Mesendoderm (in vitro differentiated cells): ENCODE measurements around the gene SIRT5.
A peak's percentile ranks its signal among the peaks of the same experiment; 100 is the strongest.

Experiments
- DNase-seq: peaks from one replicate; pipeline ENCODE4 v3.0.0; 2013
- H2AK5ac ChIP-seq: 2 replicates; pipeline ENCODE4 v1.6.1; 2013; ENCODE audit warnings: low read length, inconsistent platforms
- H2BK120ac ChIP-seq: 2 replicates; pipeline ENCODE4 v1.6.1; 2013; ENCODE audit warnings: low read depth, mild to moderate bottlenecking, low read length, moderate library complexity, mixed read lengths
- H2BK15ac ChIP-seq: replicated peaks from 2 replicates; pipeline ENCODE4 v1.6.1; 2013; ENCODE audit warnings: low read depth, mild to moderate bottlenecking, moderate library complexity
- H2BK5ac ChIP-seq: 2 replicates; pipeline ENCODE4 v1.6.1; 2013; ENCODE audit warnings: low read length, inconsistent platforms
- H3K18ac ChIP-seq: 2 replicates; pipeline ENCODE4 v1.6.1; 2013; ENCODE audit warnings: mild to moderate bottlenecking, low read length, mixed read lengths
- H3K23ac ChIP-seq: one replicate; pipeline ENCODE4 v1.6.1; 2013; ENCODE audit warnings: low read length
- H3K27ac ChIP-seq: 2 replicates; pipeline ENCODE4 v1.5.1; 2013; ENCODE audit warnings: low read depth, mild to moderate bottlenecking, inconsistent platforms, low read length, moderate library complexity
- H3K27me3 ChIP-seq: 2 replicates; pipeline ENCODE4 v1.6.1; 2013; ENCODE audit warnings: low read length, control low read depth, mild to moderate bottlenecking, inconsistent platforms; ENCODE audit not compliant: insufficient read depth, poor library complexity
- H3K36me3 ChIP-seq: 2 replicates; pipeline ENCODE4 v1.6.1; 2013; ENCODE audit warnings: low read length, inconsistent platforms; ENCODE audit not compliant: control insufficient read depth, insufficient read depth
- H3K4ac ChIP-seq: one replicate; pipeline ENCODE4 v1.6.1; 2013; ENCODE audit warnings: low read depth, mild to moderate bottlenecking, low read length, moderate library complexity
- H3K4me1 ChIP-seq: 2 replicates; pipeline ENCODE4 v1.6.1; 2013; ENCODE audit warnings: low read depth, low read length, inconsistent platforms; ENCODE audit not compliant: control insufficient read depth
- H3K4me2 ChIP-seq: 2 replicates; pipeline ENCODE4 v1.6.1; 2013; ENCODE audit warnings: low read length
- H3K4me3 ChIP-seq: 2 replicates; pipeline ENCODE4 v1.5.1; 2013; ENCODE audit warnings: mild to moderate bottlenecking, low read length
- H3K56ac ChIP-seq: one replicate; pipeline ENCODE4 v1.6.1; 2013; ENCODE audit warnings: low read length
- H3K79me1 ChIP-seq: 2 replicates; pipeline ENCODE4 v1.6.1; 2013; ENCODE audit warnings: low read length, inconsistent platforms
- H3K79me2 ChIP-seq: 2 replicates; pipeline ENCODE4 v1.6.1; 2013; ENCODE audit warnings: mild to moderate bottlenecking, low read length; ENCODE audit not compliant: control insufficient read depth, insufficient read depth
- H3K9ac ChIP-seq: 2 replicates; pipeline ENCODE4 v1.6.1; 2013; ENCODE audit warnings: low read length, inconsistent platforms
- H4K5ac ChIP-seq: one replicate; pipeline ENCODE4 v1.6.1; 2013; ENCODE audit warnings: low read length
- H4K8ac ChIP-seq: one replicate; pipeline ENCODE4 v1.6.1; 2013; ENCODE audit warnings: low read depth, mild to moderate bottlenecking, control low read depth, low read length, moderate library complexity
- WGBS: extraction: QIAGEN DNeasy Blood & Tissue Kit; methylation state at CpG from one replicate; pipeline ENCODE4 v1.1.7; 2013; ENCODE audit warnings: low lambda C conversion rate, missing lambda C conversion rate; ENCODE audit not compliant: insufficient coverage; ENCODE audit errors: extremely low coverage; 5-methylcytosine and 5-hydroxymethylcytosine counted together

The SIRT5 gene

GRCh38 chr6:13617066-13617465, 42.7 kb downstream of the SIRT5 start:
- Histone ChIP-seq H2BK15ac (no peak overlapping the region), H4K8ac (no peak overlapping the region), H3K79me2 (peaks cover 19% of the 10 kb centered on the region), H3K18ac (no peak overlapping the region), H3K4me2 (no peak overlapping the region), H2AK5ac (no peak overlapping the region), H3K4ac (no peak overlapping the region), H3K27me3 (no peaks in the 10 kb centered on the region), H3K36me3 (peaks cover 4% of the 10 kb centered on the region), H4K5ac (no peak overlapping the region), H3K9ac (no peak overlapping the region), H3K4me1 (peaks cover 4% of the 10 kb centered on the region), H2BK120ac (no peak overlapping the region), H3K4me3 (no peak overlapping the region), H3K79me1 (peaks cover 9% of the 10 kb centered on the region), H2BK5ac (no peak overlapping the region), H3K27ac (no peak overlapping the region), H3K56ac (no peak overlapping the region), H3K23ac (no peak overlapping the region)
- no CpG with 5 or more reads among the region's 2 CpGs for WGBS
- no peak for DNase-seq

- Histone ChIP-seq H3K4me2 (no peak overlapping the region), H2BK120ac (no peak overlapping the region), H3K23ac (no peak overlapping the region), H3K79me1 (no peaks in the 10 kb centered on the region), H3K18ac (no peak overlapping the region), H3K27ac (no peak overlapping the region), H2BK15ac (no peak overlapping the region), H3K4me3 (no peak overlapping the region), H2BK5ac (no peak overlapping the region), H4K8ac (no peak overlapping the region), H3K79me2 (no peaks in the 10 kb centered on the region), H3K56ac (no peak overlapping the region), H3K27me3 (no peaks in the 10 kb centered on the region), H3K9ac (no peak overlapping the region), H3K36me3 (no peaks in the 10 kb centered on the region), H3K4me1 (no peaks in the 10 kb centered on the region), H2AK5ac (no peak overlapping the region), H4K5ac (no peak overlapping the region), H3K4ac (no peak overlapping the region)
- no CpG with 5 or more reads among the region's 4 CpGs for WGBS
- DNase-seq: peak; percentile 83
These were observed 50.5 kb downstream of the SIRT5 start for GRCh38 chr6:13624871-13625288.

GRCh38 chr6:13629459-13630116, 55.2 kb downstream of the SIRT5 start:
- no peaks in the 10 kb centered on the region for H3K36me3 ChIP-seq

GRCh38 chr6:13630499-13630898, 56.1 kb downstream of the SIRT5 start:
- Histone ChIP-seq H3K56ac (no peak overlapping the region), H3K18ac (no peak overlapping the region), H3K4me3 (no peak overlapping the region), H2BK120ac (no peak overlapping the region), H3K4me1 (no peaks in the 10 kb centered on the region), H2BK15ac (no peak overlapping the region), H3K79me1 (no peaks in the 10 kb centered on the region), H3K27me3 (no peaks in the 10 kb centered on the region), H3K27ac (no peak overlapping the region), H2AK5ac (no peak overlapping the region), H3K4ac (no peak overlapping the region), H4K8ac (no peak overlapping the region), H4K5ac (no peak overlapping the region), H3K9ac (no peak overlapping the region), H3K23ac (no peak overlapping the region), H2BK5ac (no peak overlapping the region), H3K36me3 (no peaks in the 10 kb centered on the region), H3K79me2 (no peaks in the 10 kb centered on the region), H3K4me2 (no peak overlapping the region)
- no CpG with 5 or more reads among the region's 1 CpG for WGBS
- DNase-seq: no peak

More at GRCh38 chr6:13629459-13630116, 55.2 kb downstream of the SIRT5 start:
- no peak overlapping the region for H2BK5ac ChIP-seq
- H3K79me2 ChIP-seq: no peaks in the 10 kb centered on the region
- no peak overlapping the region for H3K18ac ChIP-seq
- H3K23ac ChIP-seq: no peak overlapping the region
- H2AK5ac ChIP-seq: no peak overlapping the region
- no peak overlapping the region for H2BK15ac ChIP-seq
- no peaks in the 10 kb centered on the region for H3K27me3 ChIP-seq
- WGBS: no CpG with 5 or more reads among the region's 4 CpGs
- no peaks in the 10 kb centered on the region for H3K4me1 ChIP-seq
- H3K56ac ChIP-seq: no peak overlapping the region
- no peaks in the 10 kb centered on the region for H3K79me1 ChIP-seq
- H3K4me2 ChIP-seq: no peak overlapping the region
- H3K9ac ChIP-seq: no peak overlapping the region
- H2BK120ac ChIP-seq: no peak overlapping the region
- no peak overlapping the region for H3K4ac ChIP-seq
- H3K27ac ChIP-seq: no peak overlapping the region
- H4K8ac ChIP-seq: no peak overlapping the region
- H3K4me3 ChIP-seq: no peak overlapping the region
- no peak overlapping the region for H4K5ac ChIP-seq
- no peak for DNase-seq

GRCh38 chr6:13633343-13633742, 58.9 kb downstream of the SIRT5 start:
- DNase-seq: no peak
- Histone ChIP-seq H3K36me3 (no peaks in the 10 kb centered on the region), H3K4me3 (no peak overlapping the region), H3K18ac (no peak overlapping the region), H3K9ac (no peak overlapping the region), H3K23ac (no peak overlapping the region), H2BK15ac (no peak overlapping the region), H2AK5ac (no peak overlapping the region), H3K27me3 (no peaks in the 10 kb centered on the region), H3K4me1 (no peaks in the 10 kb centered on the region), H3K79me1 (no peaks in the 10 kb centered on the region), H2BK5ac (no peak overlapping the region), H3K79me2 (no peaks in the 10 kb centered on the region), H3K27ac (no peak overlapping the region), H2BK120ac (no peak overlapping the region), H3K4ac (no peak overlapping the region), H4K8ac (no peak overlapping the region), H3K56ac (no peak overlapping the region), H4K5ac (no peak overlapping the region), H3K4me2 (no peak overlapping the region)
- WGBS: no CpG with 5 or more reads among the region's 2 CpGs
